HEK293T (cell line): ENCODE measurements around the gene DNER.

Experiments used
- BHLHE40 ChIP-seq: fragments of 450-650 bp; IDR thresholded peaks from 2 replicates; pipeline ENCODE4 v1.6.1; 2016; ENCODE audit warnings: mild to moderate bottlenecking, moderate library complexity, borderline replicate concordance
- CTBP1 ChIP-seq: fragments of 450-650 bp; IDR thresholded peaks from 2 replicates; pipeline ENCODE4 v1.6.1; 2016; ENCODE audit warnings: borderline replicate concordance
- ELF4 ChIP-seq: fragments of 450-650 bp; IDR thresholded peaks from 2 replicates; pipeline ENCODE4 v1.6.1; 2017; ENCODE audit warnings: antibody characterized with exemption
- FOXA1 ChIP-seq: fragments of 450-650 bp; IDR thresholded peaks from 2 replicates; pipeline ENCODE4 v1.6.1; 2016; ENCODE audit warnings: mild to moderate bottlenecking
- FOXK2 ChIP-seq: fragments of 450-650 bp; IDR thresholded peaks from 2 replicates; pipeline ENCODE4 v1.6.1; 2016; ENCODE audit warnings: mild to moderate bottlenecking
- FOXM1 ChIP-seq: fragments of 450-650 bp; IDR thresholded peaks from 2 replicates; pipeline ENCODE4 v1.6.1; 2017; ENCODE audit warnings: mild to moderate bottlenecking, borderline replicate concordance
- L3MBTL2 ChIP-seq: fragments of 450-650 bp; conservative IDR thresholded peaks from 2 replicates; pipeline ENCODE4 v1.6.1; 2016; ENCODE audit warnings: mild to moderate bottlenecking
- LEF1 ChIP-seq: fragments of 450-650 bp; IDR thresholded peaks from 2 replicates; pipeline ENCODE4 v1.6.1; 2017; ENCODE audit warnings: mild to moderate bottlenecking, borderline replicate concordance
- NFRKB ChIP-seq: fragments of 450-650 bp; IDR thresholded peaks from 2 replicates; pipeline ENCODE4 v1.6.1; 2016; ENCODE audit warnings: mild to moderate bottlenecking, moderate library complexity
- PKNOX1 ChIP-seq: fragments of 450-650 bp; IDR thresholded peaks from 2 replicates; pipeline ENCODE4 v1.6.1; 2016
- SP1 ChIP-seq: fragments of 450-650 bp; IDR thresholded peaks from 2 replicates; pipeline ENCODE4 v1.6.1; 2017
- SUZ12 ChIP-seq: fragments of 450-650 bp; IDR thresholded peaks from 2 replicates; pipeline ENCODE4 v1.6.1; 2016; ENCODE audit warnings: mild to moderate bottlenecking
- TARDBP ChIP-seq: fragments of 450-650 bp; IDR thresholded peaks from 2 replicates; pipeline ENCODE4 v1.6.1; 2016
- ZNF384 ChIP-seq: fragments of 450-650 bp; IDR thresholded peaks from 2 replicates; pipeline ENCODE4 v1.6.1; 2016

- no peak for TF ChIP-seq FOXM1
- no peak for TF ChIP-seq TARDBP
- TF ChIP-seq BHLHE40: no peak
- no peak for TF ChIP-seq ELF4
- TF ChIP-seq PKNOX1: no peak
- TF ChIP-seq NFRKB: no peak
- no peak for TF ChIP-seq FOXK2
- no peak for TF ChIP-seq CTBP1
- no peak for TF ChIP-seq SP1
- no peak for TF ChIP-seq ZNF384
- TF ChIP-seq L3MBTL2: no peak
- TF ChIP-seq LEF1: no peak
- no peak for TF ChIP-seq SUZ12
- TF ChIP-seq FOXA1: no peak
These were observed 379.0 kb downstream of the DNER start for GRCh38 chr2:229335330-229335729.
